ENCODE data around the gene CD72. TPM values are rescaled to one million over a fixed set of nuclear protein-coding genes. Genes with fewer than 3 reads are reported as not detected.
"Not testable (repeated sequence)": the region's sequence is repeated elsewhere in the genome, so short reads cannot be mapped to it uniquely, and the experiment has no call there.

Gene CD72
- polyA plus RNA-seq, 1 donor = 2.6 TPM

DNA sequence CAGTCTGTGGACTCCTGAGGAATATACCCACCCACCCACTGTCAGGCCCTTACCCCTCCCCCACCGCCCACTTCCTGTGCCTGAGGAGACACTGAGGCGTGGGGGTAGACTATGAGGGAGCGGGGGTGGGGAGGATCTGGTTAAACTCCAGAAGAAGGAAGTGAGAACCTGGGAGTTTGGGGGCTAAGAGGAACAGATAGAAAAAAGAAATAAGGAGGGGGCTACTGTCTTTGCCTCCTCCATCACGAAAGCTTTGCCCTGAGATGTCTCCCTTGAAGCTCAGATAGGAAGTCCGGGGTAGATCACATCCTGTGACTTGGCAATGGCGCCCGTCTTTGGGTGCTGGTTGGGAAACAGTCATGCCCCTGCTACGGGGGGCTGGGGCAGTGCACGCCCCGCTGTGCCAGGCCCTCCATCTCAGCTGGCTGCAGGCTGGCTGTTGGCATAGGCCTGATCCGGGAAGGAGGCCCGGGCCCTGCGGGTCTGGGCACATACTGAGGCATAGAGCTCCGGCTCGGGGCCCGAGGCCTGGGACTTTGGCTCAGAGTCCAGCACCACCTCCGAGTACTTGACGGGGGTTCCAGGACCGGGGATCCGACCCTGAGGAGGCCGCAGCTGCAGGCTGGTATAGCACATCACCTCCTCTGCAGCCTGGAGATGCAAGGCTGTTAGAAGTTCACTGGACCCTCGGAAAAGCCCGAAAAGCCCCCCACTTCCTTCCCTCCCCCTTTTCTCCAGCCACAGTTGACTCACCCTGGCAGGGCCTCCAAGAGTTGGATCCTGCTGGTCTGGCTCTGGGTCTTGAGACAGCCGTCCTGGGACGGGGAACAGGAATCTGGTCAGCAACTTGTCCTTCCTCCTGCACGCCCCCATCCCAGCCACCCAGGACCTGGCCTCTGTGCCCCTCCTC, 31.5 kb upstream of the CD72 start:
- no peak for DNase-seq

DNA sequence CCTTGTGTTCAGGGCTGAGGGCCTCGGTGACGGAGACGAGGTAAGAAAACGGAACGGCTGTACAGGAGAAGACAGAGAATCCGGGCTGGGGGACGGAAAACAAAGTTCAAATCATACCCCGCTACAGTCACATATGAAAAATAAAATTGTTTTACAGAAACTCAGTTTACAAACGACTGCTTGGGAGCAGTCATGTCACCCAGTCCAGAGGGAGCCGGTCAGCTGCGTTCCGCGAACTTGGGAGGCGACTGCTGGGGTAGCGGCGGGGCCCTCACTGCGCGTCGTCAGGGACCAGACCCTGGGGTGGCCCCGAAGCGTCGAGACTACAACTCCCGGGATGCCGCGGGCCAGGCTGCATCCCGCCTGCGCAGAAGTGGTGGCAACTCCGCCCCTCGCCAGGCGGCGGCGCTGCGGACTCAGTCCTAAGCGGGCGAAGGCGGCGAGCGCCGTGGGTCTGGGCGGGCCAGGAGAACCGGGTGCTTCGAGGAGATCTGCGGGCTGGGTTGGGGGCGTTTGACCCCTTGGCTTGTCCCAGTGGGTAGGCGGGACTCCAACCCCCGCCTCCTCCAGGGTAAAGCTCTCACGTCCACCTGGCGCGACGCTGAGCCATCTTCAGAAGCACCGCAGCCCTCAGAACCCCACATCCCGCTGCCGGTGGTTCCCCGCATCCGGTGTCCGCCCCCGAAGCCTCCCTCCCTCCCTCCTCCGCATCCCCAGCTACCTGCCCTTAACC, 28.5 kb upstream of the CD72 start:
- peak; percentile 95 for DNase-seq

DNA sequence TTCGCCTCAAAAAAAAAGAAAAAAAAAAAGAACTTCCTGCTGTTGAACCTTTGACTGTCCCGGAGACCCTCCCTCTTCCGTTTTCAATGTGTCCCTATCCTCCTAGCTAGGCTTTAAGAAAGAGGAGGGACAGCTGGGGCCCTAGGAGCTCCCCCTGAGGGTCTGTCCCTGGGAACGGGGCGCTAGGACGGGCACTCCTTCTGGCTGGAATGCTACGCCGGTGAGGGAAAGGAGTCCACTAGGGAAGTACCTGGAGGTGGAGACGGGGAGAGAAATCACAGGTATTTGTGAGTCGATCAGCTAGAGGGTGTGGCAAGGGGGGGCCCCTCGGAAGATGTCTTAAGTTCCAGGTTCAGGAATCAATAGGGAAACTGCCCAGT, 27.9 kb upstream of the CD72 start:
- DNase-seq = no peak

DNA sequence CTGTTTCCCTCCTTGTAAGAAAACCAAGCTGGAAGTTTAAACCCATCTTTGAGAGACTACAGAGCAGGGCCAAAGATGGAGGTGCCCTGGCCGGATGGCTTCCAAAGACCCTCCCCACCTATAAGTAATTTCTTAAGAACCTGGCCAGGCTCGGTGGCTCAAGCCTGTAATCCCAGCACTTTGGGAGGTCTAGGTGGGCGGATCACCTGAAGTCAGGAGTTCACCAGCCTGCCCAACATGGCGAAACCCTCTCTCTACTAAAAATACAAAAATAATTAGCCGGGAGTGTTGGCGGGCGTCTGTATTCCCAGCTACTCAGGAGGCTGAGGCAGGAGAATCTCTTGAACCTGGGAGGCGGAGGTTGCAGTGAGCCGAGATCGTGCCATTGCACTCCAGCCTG, 27.5 kb upstream of the CD72 start:
- DNase-seq = not testable (repeated sequence)

DNA sequence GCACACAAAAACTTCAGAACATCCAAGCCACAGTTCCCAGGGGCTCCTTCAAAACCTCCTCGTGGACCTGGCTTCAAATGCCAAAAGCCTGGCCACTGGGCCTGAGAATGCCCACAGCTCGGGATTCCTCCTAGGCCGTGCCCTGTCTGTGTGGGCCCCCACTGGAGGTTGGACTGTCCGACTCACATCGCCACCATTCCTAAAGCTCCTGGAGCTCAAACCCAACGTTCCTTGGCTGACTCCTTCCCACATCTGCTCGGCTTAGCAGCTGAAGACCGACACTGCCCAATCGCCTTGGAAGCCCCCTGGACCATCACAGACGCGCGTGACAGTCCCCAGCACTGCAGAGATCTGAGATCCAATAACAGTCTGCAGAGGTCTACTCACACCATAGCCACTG, 24.8 kb upstream of the CD72 start:
- DNase-seq = no peak

DNA sequence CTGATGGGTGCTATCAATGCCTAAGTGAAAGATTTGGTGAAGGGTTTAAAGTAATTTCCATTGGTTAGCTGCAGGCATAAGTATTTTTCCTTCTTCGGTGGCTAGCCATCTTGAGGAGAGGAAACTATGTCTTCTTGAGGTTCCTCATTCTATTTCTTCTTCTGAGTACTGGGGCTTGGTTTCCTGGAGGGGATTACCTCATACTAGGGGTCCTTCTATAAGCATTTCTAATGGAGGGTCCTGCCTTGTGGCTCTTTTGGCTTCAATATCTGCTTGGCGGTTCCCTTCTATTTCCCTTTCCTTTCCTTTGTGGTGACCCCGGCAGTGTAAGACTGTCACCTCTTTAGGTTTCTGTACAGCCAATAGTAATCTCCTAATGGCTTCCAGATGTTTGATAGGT, 23.3 kb upstream of the CD72 start:
- not testable (repeated sequence) for DNase-seq

DNA sequence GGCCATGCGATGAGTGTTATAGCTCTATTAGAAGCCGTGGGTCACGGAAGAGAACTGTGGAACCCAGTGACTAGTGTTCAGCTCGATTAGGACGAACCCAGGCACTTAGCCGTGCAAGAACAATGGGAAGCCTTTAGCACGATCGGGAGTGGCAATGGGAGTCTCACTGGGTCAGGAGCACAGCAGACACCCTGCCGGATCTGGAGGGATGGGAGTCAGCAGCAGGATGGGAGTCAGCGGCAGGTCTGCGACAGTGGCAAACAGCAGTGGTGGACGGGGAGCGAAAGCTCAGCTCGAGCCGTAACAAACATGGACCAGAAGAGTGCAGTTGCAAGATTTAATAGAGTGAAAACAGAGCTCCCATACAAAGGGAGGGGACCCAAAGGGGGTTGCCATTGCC, 22.2 kb upstream of the CD72 start:
- not testable (repeated sequence) for DNase-seq

DNA sequence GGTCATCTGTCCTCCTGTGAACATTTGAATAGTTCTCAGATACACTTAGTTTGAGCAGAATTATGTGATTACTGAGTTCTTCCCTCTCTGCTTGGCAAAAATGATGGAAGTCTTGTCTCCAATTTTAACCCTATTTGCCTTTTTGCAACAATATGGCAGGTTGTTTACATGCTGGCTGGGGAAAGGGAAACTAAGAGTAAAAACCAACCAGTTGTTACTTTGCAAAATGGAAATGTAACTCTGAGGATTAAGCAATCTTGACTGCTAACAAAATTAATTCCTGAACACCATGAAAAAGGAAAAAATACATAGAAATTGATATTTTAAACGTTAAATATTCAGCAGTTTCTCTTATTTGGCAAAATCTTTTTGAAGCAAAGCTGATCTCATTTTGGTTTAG, 21.4 kb upstream of the CD72 start:
- no peak for DNase-seq

DNA sequence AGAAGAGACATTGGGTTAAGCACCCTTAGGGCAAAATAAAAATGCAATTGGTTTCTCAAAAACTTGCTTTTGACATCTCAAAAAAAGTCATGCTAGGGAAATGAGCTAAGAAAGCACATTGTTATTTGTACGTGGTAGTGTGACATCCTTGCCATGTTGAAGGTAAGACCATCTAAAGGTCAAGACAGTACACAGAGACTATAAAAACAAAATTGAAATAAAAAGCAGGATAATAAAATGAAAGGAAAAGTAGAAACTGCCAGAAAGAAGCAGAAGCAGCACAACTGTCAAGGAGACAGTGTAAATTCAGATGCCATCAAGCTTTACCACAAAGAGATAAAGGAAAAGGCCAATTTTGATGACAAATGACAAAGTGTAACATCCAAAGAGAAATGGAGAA, 21.0 kb upstream of the CD72 start:
- not testable (repeated sequence) for DNase-seq

DNA sequence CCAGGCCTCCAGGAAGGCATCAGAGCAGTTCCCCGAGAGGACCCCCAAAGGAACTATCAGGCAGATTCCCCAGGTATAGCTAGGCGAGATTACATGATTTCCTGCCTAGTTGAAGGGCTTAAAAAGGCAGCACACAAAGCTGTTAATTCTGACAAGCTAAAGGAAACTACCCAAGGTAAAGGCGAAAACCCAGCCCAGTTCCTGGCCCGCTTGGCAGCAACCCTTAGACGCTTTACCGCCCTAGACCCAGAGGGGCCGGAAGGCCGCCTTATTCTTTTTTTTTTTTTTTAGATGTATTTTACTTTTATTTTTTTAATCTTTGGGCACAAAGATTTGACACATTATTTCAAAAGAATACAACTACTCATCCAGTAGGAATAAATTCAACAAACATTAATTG, 20.5 kb upstream of the CD72 start:
- not testable (repeated sequence) for DNase-seq

DNA sequence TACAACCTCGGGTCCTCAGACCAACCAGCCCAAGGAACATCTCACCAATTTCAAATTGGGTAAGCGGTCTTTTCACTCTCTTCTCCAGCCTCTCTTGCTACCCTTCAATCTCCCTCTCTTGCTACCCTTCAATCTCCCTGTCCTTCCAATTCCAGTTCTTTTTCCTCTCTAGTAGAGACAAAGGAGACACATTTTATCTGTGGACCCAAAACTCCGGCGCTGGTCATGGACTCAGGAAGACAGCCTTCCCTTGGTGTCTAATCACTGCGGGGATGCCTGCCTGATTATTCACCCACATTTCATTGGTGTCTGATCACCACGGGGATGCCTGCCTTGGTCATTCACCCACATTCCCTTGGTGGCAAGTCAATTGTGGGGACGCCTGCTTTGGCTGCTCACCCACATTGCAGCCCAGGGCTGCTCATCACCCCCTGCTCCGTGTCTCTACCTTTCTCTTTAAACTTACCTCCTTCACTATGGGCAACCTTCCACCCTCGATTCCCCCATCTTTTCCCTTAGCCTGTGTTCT, 19.3 kb upstream of the CD72 start:
- not testable (repeated sequence) for DNase-seq

DNA sequence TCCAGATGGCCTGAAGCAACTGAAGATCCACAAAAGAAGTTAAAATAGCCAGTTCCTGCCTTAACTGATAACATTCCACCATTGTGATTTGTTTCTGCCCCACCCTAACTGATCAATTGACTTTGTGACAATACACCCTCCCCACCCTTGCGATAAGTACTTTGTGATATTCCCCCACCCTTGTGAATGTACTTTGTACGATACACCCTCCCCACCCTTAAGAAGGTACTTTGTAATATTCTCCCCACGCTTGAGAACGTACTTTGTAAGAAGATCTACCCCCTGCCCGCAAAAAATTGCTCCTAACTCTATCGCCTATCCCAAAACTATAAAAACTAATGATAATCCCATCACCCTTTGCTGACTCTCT, 18.6 kb upstream of the CD72 start:
- not testable (repeated sequence) for DNase-seq

DNA sequence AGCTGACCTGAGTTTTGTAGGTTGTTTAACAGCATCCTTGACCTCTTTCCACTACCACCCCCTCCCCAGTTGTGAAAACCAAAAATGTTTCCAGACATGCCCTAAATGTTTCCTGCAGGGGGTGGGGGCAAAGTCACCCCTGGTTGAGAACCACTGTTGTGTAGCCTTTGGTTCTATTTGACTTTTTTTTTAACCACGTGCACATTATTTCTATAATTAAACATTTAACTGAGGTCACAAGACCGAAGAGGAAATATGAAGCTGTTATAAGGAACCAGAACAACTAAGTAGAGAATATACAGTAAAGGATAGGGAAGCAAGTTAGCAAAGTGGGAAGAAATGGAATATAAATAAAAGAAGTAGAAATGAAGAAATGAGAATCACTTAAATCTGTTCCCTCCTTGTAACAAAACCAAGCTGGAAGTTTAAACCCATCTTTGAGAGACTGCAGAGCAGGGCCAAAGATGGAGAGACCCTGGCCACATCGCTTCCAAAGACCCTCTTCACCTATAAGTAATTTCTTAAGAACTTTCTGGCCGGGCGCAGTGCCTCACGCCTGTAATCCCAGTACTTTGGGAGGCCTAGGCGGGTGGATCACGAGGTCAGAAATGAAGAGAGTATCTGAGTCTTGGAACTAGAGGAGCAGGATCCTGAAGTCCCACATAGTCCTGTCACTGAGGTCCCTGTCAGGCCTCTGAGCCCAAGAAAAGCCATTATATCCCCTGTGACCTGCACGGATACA, 18.1 kb upstream of the CD72 start:
- DNase-seq = no peak

DNA sequence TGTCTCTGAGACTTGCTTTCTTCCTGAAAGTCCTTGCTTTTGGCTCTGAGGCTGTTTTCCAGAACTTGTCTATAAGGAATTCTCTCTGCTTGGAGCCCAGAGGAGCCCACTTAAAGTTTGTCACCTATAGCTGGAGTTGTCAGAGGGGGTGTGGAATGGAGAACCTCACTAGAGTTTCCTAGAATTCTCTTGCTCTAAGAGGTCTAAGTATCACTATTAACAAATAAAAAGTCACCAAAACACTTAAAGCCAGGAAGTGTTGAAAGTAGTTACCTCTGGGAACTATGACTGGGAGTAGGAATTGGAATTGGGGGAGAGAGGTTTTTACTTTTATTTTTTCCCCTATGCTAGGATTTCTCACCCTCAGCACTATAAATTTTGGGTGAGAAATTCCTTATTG, 17.5 kb upstream of the CD72 start:
- DNase-seq = no peak

DNA sequence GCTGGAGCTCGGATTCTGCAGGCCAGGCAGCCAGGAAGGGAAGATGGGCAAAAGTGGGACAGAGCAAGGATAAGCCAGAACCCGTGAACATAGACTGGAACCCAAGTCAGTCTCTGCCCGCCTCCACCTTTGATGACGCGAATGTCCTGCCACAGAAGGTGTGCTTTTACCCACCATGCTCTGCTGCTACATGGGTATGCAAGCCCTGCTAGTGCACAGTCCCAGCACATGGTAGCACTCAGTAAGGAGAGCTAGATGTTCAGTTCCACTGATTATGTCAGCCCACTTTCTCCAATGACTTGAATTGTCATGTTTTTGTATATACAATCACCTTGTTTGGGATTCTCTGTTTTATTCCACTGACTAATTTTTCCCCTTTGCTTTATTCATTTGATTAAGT, 11.4 kb upstream of the CD72 start:
- no peak for DNase-seq

DNA sequence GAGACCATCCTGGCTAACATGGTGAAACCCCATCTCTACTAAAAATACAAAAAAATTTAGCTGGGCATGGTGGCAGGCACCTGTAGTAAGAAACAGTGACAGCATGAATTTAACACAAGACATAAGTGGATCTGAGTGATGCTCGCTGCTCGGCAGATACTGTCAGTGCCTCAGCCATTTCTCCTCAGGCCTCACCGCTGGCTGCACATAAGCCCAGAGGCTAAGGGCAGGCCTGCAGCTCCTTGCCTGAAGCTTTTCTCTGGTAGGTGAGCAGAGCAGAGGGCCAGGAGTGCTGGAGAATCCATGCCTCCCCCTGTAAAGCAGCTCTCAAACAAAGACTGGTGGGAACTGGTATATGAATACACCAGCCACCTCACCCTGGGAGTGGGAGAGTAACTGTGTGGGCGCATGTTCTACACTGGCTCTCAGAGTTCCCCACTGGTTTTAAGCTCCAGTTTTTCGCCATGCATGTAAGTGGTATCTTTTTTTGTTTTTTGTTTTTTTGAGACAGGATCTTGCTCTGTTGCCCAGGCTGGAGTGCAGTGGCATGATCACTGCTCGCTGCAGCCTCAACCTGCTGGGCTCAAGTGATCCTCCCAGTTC, 10.3 kb upstream of the CD72 start:
- DNase-seq = no peak

DNA sequence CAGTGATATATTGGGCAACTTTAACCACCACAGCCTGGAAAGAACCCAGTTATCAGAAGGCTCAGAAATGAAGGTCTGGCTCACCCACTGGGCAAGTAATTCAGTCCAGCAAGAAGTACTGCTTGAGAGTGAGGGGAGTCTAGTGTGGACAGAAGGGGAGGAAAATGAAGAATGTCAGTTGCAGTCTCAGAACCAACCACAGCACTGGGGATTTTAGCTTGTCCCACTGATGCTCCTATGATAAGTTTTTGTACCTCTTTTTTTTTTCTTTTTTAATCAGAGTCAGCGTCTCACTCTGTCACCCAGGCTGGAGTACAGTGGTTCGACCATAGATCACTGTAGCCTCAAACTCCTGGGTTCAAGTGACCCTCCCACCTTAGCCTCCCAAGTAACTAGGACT, 9.4 kb upstream of the CD72 start:
- DNase-seq = no peak

DNA sequence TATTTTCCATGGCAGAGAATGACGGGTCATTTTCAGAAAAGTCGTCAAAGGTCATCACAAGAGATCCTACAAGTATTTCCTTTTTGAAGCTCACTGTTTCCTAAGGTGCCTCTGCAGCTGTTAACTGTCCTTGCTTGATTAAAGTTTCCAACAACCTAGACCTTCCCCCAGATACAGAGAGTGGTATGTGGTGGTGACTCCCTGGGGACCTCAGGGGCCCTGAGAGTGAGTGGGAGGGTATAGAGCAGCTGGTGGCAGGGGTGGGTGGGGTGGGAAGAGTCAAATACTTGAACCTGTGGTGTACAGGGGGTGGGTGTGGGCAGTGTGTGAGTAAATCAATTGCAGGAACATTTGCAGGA, 1.6 kb upstream of the CD72 start:
- DNase-seq = no peak

DNA sequence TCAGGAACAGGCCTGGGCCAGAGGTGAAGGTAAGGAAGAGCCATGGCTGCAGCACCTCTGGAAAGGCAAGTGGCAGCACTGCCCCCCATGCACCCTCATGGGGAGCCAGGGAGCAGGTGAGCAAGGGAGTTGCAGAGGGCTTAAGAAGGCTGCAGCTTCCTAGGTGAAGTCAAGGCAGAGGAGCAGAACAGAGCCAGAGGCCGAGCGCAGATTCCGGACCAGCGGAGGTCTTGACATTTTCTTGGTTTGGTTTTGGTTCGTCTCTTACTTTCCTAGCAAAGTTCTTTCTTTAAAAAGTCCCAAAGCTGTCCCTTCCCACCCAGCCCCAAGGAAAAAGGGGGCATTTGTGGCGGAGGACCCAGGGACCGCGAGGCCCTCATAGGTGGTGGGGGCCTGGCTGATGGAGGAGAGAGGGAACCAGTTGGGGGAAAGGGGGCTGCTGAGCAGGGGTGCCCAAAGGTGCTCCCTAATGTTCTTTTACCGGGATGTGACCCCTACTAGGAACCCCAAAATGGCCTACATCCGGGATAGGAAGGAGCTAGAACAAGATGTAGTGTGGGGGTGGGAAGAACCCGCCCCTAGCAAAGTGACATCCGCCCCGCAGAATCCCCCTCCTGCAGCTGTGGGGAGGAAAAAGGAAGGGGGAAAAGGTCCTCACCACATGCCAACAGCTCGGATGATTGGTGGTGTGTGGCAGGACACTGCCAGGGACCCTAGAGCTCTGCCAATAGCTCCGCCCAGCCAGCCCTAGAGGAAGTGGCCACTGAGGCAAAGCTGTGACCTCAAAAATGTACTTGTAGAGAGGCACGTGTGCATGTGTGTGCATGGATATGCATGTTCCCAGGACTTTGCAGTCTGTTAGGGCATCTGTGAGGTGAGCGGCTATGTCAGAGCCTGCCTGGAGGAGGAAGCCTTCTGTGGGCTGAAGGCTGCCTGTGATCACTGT, 914 bp upstream of the CD72 start:
- no peak for DNase-seq

DNA sequence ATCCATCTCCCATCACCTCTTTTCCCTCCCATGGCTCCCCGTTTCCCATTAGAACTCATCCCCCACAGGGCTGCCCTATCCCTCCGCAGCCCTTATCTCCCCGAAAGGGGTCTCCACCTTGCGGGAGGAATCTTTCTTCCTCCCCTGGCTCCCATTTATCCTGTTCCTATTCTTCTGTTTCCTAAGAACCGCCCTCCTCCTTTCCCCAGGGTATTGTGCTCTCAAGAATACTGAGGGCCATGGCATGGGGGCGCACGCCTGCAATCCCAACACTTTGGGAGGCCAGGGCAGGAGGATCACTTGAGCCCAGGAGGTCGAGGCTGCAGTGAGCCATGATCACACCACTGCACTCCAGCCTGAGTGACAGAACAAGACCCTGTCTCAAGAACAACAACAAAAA, 665 bp downstream of the CD72 start:
- DNase-seq = no peak

DNA sequence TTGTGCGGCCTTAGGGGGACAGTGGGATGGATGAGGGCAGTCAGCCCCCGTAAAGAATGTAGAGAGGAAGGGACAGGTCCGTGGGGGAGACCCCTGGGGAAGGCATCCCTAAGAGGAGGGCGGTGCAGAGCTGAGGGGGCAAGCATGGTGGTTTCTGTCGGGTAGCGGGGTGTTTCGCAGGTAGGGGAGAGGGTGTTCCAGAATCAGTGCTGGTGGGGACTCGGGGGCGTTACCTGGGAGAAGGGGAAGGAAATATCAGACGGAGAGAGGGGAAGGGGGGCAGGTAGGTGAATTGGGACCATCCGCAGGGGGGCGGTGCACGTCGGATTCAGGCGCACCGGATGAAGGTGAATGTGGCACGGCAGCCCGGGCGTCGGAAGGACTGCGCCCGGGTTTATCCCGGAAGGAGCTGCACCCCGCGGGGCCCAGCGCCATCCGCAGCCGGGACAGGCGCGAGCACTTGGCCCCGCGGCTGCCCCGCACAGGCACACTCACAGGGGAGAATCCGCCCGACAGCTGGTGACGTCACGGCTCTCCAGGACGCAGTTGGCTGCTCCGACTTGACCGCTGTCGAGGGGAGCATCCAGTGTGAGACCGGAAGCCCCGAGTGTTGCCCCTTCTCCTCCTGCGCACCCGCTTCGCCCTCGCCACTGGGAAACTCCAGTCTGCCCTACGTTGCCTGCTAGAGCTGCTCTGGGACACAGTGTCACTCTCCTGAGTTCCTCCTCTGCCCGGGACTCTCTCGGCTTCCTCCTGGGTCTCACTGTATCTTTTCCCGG, 1.3 kb downstream of the CD72 start:
- DNase-seq = peak; percentile 53

Measured in hindlimb muscle (tissue), 1 donor.